Measurements from ENCODE around the gene ABCA13.

Gene ABCA13

DNA sequence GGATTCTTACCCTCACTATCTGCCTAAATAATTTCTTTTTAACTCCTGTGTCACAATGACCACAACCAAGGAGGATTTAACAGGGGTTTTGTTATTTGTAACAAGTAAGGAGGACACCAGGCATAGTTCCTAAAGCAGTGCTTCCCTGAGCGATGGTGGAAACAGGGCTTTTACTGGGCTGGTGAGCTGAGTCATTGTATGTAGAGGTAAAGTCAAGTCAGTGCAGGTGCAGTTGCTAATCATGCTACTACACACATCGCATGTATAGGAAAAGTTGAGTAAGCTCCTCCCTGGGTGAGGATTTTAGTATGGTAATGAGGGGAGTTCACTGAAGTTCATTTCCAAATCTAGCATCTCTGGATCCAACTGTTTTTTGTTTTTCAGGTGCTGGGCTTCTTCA is 22.9 kb upstream of the ABCA13 start:
- no peaks in the 10 kb centered on the region for H4K20me1 ChIP-seq (ENCODE audit: insufficient read depth, low read length, poor library complexity, severe bottlenecking)
- H3K36me3 ChIP-seq (ENCODE audit: insufficient read depth, low read length): no peaks in the 10 kb centered on the region
- no peaks in the 10 kb centered on the region for H3K27me3 ChIP-seq (ENCODE audit: insufficient read depth, low read length, poor library complexity, severe bottlenecking)
- H3K79me2 ChIP-seq (ENCODE audit: insufficient read depth, low read length): no peaks in the 10 kb centered on the region
- H3F3A ChIP-seq (ENCODE audit: low read depth): no peaks in the 10 kb centered on the region
- no peak overlapping the region for H2AFZ ChIP-seq (ENCODE audit: low read length)
- H3K4me1 ChIP-seq (ENCODE audit: insufficient read depth, low read length, poor library complexity, severe bottlenecking): no peaks in the 10 kb centered on the region
- TF ChIP-seq CTCF (conservative IDR thresholded peaks at IDR 0.05; ENCODE audit: low read length) (no peak), EZH2phosphoT487 (IDR thresholded peaks at IDR 0.05; ENCODE audit: borderline replicate concordance) (no peak)
- H3K9me2 ChIP-seq (replicated peaks; ENCODE audit: low read depth, low read length): no peaks in the 10 kb centered on the region
- H3K9ac ChIP-seq (ENCODE audit: low read depth, low read length, poor library complexity, severe bottlenecking): no peak overlapping the region
- H3K9me3 ChIP-seq (ENCODE audit: insufficient read depth, low read depth, low read length): no peaks in the 10 kb centered on the region
- no peak overlapping the region for H3K4me2 ChIP-seq (ENCODE audit: low read depth, low read length, poor library complexity, severe bottlenecking)
- no peak overlapping the region for H3K4me3 ChIP-seq (ENCODE audit: low read length, poor library complexity, severe bottlenecking)

DNA sequence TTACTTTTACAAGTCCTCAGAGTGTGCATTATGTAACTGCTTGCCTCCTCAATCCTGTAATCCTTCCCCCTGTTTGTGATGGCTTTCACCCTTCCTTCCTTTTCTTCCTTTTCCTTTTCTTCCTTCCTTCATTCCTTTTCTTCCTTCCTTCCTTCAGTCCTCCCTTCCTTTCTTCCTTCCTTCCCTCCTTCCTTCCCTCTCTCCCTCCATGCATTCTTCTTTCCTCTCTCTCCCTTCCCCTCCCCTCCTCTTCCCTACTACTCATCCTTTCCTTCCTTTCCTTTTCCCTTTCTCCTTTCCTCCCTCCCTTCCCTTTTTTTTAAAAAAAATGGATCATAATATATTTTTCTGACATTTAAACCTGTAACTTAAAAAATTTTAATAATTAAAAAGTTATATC is 22.2 kb upstream of the ABCA13 start:
- Histone ChIP-seq H3K9me2 (replicated peaks; ENCODE audit: low read depth, low read length) (no peaks in the 10 kb centered on the region), H3F3A (ENCODE audit: low read depth) (no peaks in the 10 kb centered on the region), H3K9me3 (ENCODE audit: insufficient read depth, low read depth, low read length) (no peaks in the 10 kb centered on the region), H3K4me1 (ENCODE audit: insufficient read depth, low read length, poor library complexity, severe bottlenecking) (no peaks in the 10 kb centered on the region), H3K4me3 (ENCODE audit: low read length, poor library complexity, severe bottlenecking) (no peak overlapping the region), H3K27me3 (ENCODE audit: insufficient read depth, low read length, poor library complexity, severe bottlenecking) (no peaks in the 10 kb centered on the region), H3K79me2 (ENCODE audit: insufficient read depth, low read length) (no peaks in the 10 kb centered on the region), H3K36me3 (ENCODE audit: insufficient read depth, low read length) (no peaks in the 10 kb centered on the region), H3K9ac (ENCODE audit: low read depth, low read length, poor library complexity, severe bottlenecking) (no peak overlapping the region), H3K4me2 (ENCODE audit: low read depth, low read length, poor library complexity, severe bottlenecking) (no peak overlapping the region), H4K20me1 (ENCODE audit: insufficient read depth, low read length, poor library complexity, severe bottlenecking) (no peaks in the 10 kb centered on the region), H2AFZ (ENCODE audit: low read length) (no peak overlapping the region)
- no peak for TF ChIP-seq CTCF (conservative IDR thresholded peaks at IDR 0.05; ENCODE audit: low read length)
- no peak for TF ChIP-seq EZH2phosphoT487 (IDR thresholded peaks at IDR 0.05; ENCODE audit: borderline replicate concordance)

GRCh38 chr7:48150086-48150485 is 21.2 kb upstream of the ABCA13 start:
- H3K4me3 ChIP-seq (ENCODE audit: low read length, poor library complexity, severe bottlenecking): no peak overlapping the region
- no peaks in the 10 kb centered on the region for H3K36me3 ChIP-seq (ENCODE audit: insufficient read depth, low read length)
- H3K9me2 ChIP-seq (replicated peaks; ENCODE audit: low read depth, low read length): no peaks in the 10 kb centered on the region
- no peaks in the 10 kb centered on the region for H3K79me2 ChIP-seq (ENCODE audit: insufficient read depth, low read length)
- TF ChIP-seq EZH2phosphoT487 (IDR thresholded peaks at IDR 0.05; ENCODE audit: borderline replicate concordance) (no peak), CTCF (conservative IDR thresholded peaks at IDR 0.05; ENCODE audit: low read length) (no peak)
- no peaks in the 10 kb centered on the region for H3K9me3 ChIP-seq (ENCODE audit: insufficient read depth, low read depth, low read length)
- no peaks in the 10 kb centered on the region for H4K20me1 ChIP-seq (ENCODE audit: insufficient read depth, low read length, poor library complexity, severe bottlenecking)
- H3K4me1 ChIP-seq (ENCODE audit: insufficient read depth, low read length, poor library complexity, severe bottlenecking): no peaks in the 10 kb centered on the region
- no peak overlapping the region for H3K9ac ChIP-seq (ENCODE audit: low read depth, low read length, poor library complexity, severe bottlenecking)
- H3F3A ChIP-seq (ENCODE audit: low read depth): no peaks in the 10 kb centered on the region
- H2AFZ ChIP-seq (ENCODE audit: low read length): no peak overlapping the region
- no peaks in the 10 kb centered on the region for H3K27me3 ChIP-seq (ENCODE audit: insufficient read depth, low read length, poor library complexity, severe bottlenecking)
- H3K4me2 ChIP-seq (ENCODE audit: low read depth, low read length, poor library complexity, severe bottlenecking): no peak overlapping the region

Measured in Loucy (cell line).